K562 treated with DMSO at 1 percent for 12 hours (cell line): ENCODE results near the gene RSRC2. TPM values are rescaled to one million over a fixed set of nuclear protein-coding genes. Genes with fewer than 3 reads are reported as not detected.

Experiments
- total RNA-seq: library from RNA; unstranded; fragments of 300-600 nt; gene quantifications from 2 replicates; pipeline ENCODE4 v1.2.3, GENCODE V29; 2022; ENCODE audit not compliant: insufficient read depth

The RSRC2 gene, protein sequence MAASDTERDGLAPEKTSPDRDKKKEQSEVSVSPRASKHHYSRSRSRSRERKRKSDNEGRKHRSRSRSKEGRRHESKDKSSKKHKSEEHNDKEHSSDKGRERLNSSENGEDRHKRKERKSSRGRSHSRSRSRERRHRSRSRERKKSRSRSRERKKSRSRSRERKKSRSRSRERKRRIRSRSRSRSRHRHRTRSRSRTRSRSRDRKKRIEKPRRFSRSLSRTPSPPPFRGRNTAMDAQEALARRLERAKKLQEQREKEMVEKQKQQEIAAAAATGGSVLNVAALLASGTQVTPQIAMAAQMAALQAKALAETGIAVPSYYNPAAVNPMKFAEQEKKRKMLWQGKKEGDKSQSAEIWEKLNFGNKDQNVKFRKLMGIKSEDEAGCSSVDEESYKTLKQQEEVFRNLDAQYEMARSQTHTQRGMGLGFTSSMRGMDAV
- total RNA-seq: 29.3 and 47.9 TPM in 2 replicates

DNA sequence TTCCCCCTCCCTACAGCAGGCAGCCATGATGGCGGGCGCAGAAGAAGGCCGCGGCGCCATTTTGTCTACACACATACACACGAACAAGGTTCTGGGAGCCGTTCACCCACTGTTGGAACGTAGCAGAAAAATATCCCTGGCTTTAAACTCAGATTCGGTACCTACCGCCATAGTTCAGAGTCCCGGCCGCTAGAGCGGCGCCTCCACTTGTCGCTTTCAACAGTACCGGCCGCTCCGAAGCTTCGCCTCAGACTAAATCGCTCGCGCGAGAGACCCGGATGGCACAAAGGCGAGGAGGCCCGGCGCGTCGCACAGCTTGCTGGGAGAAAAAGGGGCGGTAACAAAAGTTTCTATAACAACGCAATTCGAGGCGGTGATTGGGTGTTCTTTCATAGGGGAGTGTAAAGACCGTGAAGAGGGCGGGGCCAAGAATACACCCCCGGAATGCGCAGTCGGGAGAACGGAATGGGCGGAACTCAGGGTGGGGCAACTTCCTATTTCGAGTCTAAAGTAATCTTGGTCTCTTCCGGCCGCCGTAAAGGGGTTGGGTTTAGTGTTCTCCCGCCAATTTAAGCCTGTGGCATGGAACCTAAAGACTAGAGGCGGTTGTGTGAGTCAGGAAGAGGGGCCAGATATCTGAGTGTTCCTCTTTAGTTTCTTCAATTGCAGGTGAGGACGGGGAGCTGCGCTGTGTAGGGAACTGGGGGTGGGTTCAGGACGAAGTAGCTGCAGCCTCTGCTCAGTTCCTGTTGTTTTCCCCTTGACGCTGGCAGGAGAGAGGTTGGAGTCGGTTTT is at the start of gene RSRC2, which contains the start of gene KNTC1:
TSS of gene RSRC2 (minus strand) at position 254 of the 795 bp plus-strand sequence. CDS start at position 171, 83 bp downstream.
TSS of gene KNTC1 (plus strand) at position 567 of the 795 bp plus-strand sequence. CDS start 2,815 bp downstream, outside the sequence.

DNA sequence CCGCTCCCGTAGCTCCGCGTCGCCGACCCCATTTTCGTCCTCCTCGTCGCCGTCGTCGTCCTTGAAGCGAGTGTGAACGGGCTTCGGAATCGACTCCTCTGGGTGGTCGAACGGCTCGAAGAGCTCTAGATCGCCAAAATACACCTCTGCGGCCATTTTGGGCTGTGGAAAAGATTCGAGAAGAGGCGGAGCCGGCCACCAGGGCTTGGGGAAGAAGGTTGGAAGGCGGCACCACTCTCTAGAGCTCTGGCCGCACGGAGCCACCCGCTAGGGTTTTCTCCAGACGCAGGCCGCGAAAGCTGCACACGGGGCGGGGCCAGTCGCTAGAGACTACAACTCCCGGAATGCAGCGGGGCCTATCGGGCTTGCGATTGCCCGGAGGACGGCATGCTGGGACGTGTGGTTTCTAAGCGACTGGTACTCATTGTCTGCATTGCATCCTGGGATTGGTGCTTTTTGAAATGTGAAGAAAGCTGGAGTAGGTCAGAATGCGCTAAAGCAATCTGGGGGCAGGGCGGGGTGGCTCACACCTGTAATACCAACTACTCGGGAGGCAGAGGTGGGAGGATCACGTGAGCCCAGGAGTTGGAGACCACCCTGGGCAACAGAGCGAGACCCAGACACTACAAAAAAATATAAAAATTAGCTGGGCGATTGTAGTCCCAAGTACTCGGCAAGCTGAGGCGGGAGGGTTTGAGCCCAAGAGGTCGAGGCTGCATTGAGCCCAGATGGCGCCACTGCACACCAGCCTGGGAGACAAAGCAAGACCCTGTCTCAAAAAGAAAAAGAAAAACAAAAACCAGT is 25.8 kb downstream of the RSRC2 start, which contains the start of gene ZCCHC8:
TSS of gene ZCCHC8 (minus strand) at position 248 of the 804 bp plus-strand sequence. CDS start at position 156, 92 bp downstream.

Other genes with a start within 250 kb of the RSRC2 start
- 15.0 and 46.8 TPM in 2 replicates for gene CLIP1, start 104.3 kb downstream of the RSRC2 start, total RNA-seq
- 17.5 and 33.2 TPM in 2 replicates for gene ZCCHC8, start 26.0 kb downstream of the RSRC2 start, total RNA-seq
- 19.5 and 61.7 TPM in 2 replicates for gene KNTC1, start 313 bp upstream of the RSRC2 start, total RNA-seq
- not detected in 2 replicates for gene HCAR2, start 176.4 kb upstream of the RSRC2 start, total RNA-seq
- not detected in 2 replicates for gene HCAR3, start 189.9 kb upstream of the RSRC2 start, total RNA-seq
- not detected in 2 replicates for gene HCAR1, start 203.9 kb upstream of the RSRC2 start, total RNA-seq
- 29.3 and 48.4 TPM in 2 replicates for gene DENR, start 225.9 kb upstream of the RSRC2 start, total RNA-seq
- gene CCDC62, start 247.6 kb upstream of the RSRC2 start, total RNA-seq: 0.22 and 1.2 TPM in 2 replicates